ENCODE data around the gene NADK2. TPM values are rescaled to one million over a fixed set of nuclear protein-coding genes. Genes with fewer than 3 reads are reported as not detected.

The NADK2 gene
- total RNA-seq, 1 experiment from 2014 or later: 21.2 TPM

DNA sequence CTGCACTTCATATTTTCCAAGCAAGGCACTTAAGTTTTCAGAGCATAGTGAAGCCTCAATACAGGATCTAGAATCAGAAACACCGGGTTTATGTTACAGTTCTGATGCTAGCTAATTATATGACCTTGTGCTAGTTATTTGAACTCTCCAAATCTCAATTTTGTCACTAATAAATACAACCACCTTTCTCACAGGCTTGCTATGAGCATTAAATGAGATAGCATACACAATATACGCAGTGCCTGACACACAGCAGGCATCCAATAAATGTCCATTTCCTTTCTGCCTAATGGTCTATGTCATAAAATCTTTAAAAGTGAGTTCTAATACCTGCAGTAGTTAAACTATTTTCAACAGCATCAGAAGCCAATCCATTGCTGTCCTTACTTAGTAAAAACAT is 32.9 kb downstream of the NADK2 start:
- DNase-seq (ENCODE audit: low read depth, low spot score) (no peak), ATAC-seq (no peak)
- TF ChIP-seq EZH2phosphoT487 (IDR thresholded peaks at IDR 0.05; ENCODE audit: borderline replicate concordance) (no peak), ZBTB33 (IDR thresholded peaks at IDR 0.05; ENCODE audit: extremely low read depth, insufficient replicate concordance, low read length) (no peak), SRF (IDR thresholded peaks at IDR 0.05; ENCODE audit: low read depth) (no peak), POLR2AphosphoS5 (IDR thresholded peaks at IDR 0.05; ENCODE audit: low read depth, low read length) (no peak), CBX3 (IDR thresholded peaks at IDR 0.05; ENCODE audit: low read depth) (no peak), MAX (IDR thresholded peaks at IDR 0.05) (no peak), ZFX (IDR thresholded peaks at IDR 0.05) (no peak), POLR2A (IDR thresholded peaks at IDR 0.05; ENCODE audit: borderline replicate concordance, extremely low read depth, insufficient read depth, insufficient read length) (no peak), JUND (IDR thresholded peaks at IDR 0.05) (no peak), FOSL1 (IDR thresholded peaks at IDR 0.05; ENCODE audit: low read depth) (no peak), CEBPB (IDR thresholded peaks at IDR 0.05; ENCODE audit: low read depth) (no peak), EGR1 (IDR thresholded peaks at IDR 0.05; ENCODE audit: low read depth) (no peak), REST (IDR thresholded peaks at IDR 0.05; ENCODE audit: low read depth) (no peak), ELF1 (IDR thresholded peaks at IDR 0.05; ENCODE audit: borderline replicate concordance, low read depth) (no peak), EZH2 (IDR thresholded peaks at IDR 0.05) (no peak), SP1 (IDR thresholded peaks at IDR 0.05; ENCODE audit: low read depth) (no peak), YY1 (IDR thresholded peaks at IDR 0.05; ENCODE audit: extremely low read depth, insufficient replicate concordance, low read depth, low read length) (no peak), CTCF (IDR thresholded peaks at IDR 0.05 in 2 of 3, conservative IDR thresholded peaks at IDR 0.05 in 1 of 3; ENCODE audit: borderline replicate concordance in 1 of 3, insufficient read depth in 1 of 3, low read depth in 2 of 3, low read length in 2 of 3) (no peak)
- TF ChIP-seq, protein P1, sequence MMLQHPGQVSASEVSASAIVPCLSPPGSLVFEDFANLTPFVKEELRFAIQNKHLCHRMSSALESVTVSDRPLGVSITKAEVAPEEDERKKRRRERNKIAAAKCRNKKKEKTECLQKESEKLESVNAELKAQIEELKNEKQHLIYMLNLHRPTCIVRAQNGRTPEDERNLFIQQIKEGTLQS (IDR thresholded peaks at IDR 0.05): no peak
- H3K9me2 ChIP-seq (ENCODE audit: insufficient read depth): no peaks in the 10 kb centered on the region
- no peaks in the 10 kb centered on the region for H4K20me1 ChIP-seq (ENCODE audit: insufficient read depth)
- H3K36me3 ChIP-seq (ENCODE audit: control insufficient read depth in 1 of 2, insufficient read depth in 2 of 2, low read length in 2 of 2): peaks cover 0 to 2% of the 10 kb centered on the region in 2 experiments; a peak in 1 of 4 replicates
- no peaks in the 10 kb centered on the region for H3K79me2 ChIP-seq (ENCODE audit: insufficient read depth, low read length)
- POLR2A ChIA-PET: no interaction called here
- no peak overlapping the region for H2AFZ ChIP-seq (ENCODE audit: low read depth, low read length, poor library complexity, severe bottlenecking)
- no peak overlapping the region for H3K4me2 ChIP-seq (ENCODE audit: low read length)
- CTCF ChIA-PET: no interaction called here
- H3K9ac ChIP-seq (ENCODE audit: low read length): no peak overlapping the region
- no peak overlapping the region for H3K27ac ChIP-seq (ENCODE audit: low read depth, low read length)
- intact Hi-C loops (cut with micrococcal nuclease): no loop called here
- BruUV-seq (replicated peaks): no TSS peak
- no peaks in the 10 kb centered on the region for H3K4me1 ChIP-seq (ENCODE audit: control insufficient read depth in 1 of 2, insufficient read depth in 2 of 2, low read length in 2 of 2)
- RAD21 ChIA-PET (ENCODE audit: low non-redundant PET in 1 of 2, low total read pairs in 2 of 2, uncharacterized antibody in 2 of 2, unreplicated experiment in 2 of 2): no interaction called here
- no peak overlapping the region for H3K4me3 ChIP-seq (replicated peaks in 1 of 2; ENCODE audit: low read depth in 1 of 2, low read length in 2 of 2)
- no peaks in the 10 kb centered on the region for H3K27me3 ChIP-seq (ENCODE audit: insufficient read depth, low read length)
- H3K9me3 ChIP-seq (ENCODE audit: control insufficient read depth in 1 of 2, insufficient read depth in 1 of 2, low read depth in 1 of 2, low read length in 2 of 2): no peaks in the 10 kb centered on the region

All from HCT116 (cell line).